Stomach (tissue), 4 donors: ENCODE results near the gene PATE1.

Experiments used
- CTCF ChIP-seq, 7 experiments: fragments of 450-650 bp in 4 of 7; fragments of 200-600 bp in 3 of 7; sonication (generic) in 3 of 7; IDR thresholded peaks; one replicate each; pipeline ENCODE4 v1.5.1; 2016 to 2019; ENCODE audit warnings: antibody characterized with exemption in 7 of 7, control low read depth in 2 of 7, mild to moderate bottlenecking in 1 of 7
- POLR2A ChIP-seq, 4 donors: fragments of 450-650 bp; IDR thresholded peaks; one replicate each; pipeline ENCODE4 v1.6.1; 2016; ENCODE audit warnings: antibody characterized with exemption in 4 of 4, control low read depth in 2 of 4, mild to moderate bottlenecking in 1 of 4, moderate library complexity in 1 of 4

- TF ChIP-seq CTCF (IDR thresholded peaks at IDR 0.05) (no peak), POLR2A (IDR thresholded peaks at IDR 0.05) (no peak)
Measured at GRCh38 chr11:125745979-125746378, at the start of gene PATE1.
